ENCODE measurements around the gene KCNH5.

DNA sequence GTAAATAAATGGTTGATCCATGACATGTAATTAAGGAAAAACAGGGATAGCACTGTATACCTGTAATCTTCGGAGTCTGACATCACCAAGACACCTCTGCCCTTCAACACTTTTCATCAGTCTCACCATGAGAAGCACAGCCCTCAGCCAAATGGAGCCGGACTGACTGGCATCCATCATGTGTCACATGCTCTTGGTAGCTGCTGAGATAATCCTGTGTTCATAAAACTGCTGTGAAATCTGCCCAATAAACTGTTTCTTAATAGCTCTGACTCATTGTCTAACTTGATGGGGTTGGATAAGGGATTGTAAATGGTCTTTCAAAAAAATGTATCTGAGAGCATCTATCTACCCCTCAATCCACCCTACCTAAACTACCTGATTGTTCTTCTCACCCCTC, 33.6 kb downstream of the KCNH5 start:
- TF ChIP-seq, protein P1, sequence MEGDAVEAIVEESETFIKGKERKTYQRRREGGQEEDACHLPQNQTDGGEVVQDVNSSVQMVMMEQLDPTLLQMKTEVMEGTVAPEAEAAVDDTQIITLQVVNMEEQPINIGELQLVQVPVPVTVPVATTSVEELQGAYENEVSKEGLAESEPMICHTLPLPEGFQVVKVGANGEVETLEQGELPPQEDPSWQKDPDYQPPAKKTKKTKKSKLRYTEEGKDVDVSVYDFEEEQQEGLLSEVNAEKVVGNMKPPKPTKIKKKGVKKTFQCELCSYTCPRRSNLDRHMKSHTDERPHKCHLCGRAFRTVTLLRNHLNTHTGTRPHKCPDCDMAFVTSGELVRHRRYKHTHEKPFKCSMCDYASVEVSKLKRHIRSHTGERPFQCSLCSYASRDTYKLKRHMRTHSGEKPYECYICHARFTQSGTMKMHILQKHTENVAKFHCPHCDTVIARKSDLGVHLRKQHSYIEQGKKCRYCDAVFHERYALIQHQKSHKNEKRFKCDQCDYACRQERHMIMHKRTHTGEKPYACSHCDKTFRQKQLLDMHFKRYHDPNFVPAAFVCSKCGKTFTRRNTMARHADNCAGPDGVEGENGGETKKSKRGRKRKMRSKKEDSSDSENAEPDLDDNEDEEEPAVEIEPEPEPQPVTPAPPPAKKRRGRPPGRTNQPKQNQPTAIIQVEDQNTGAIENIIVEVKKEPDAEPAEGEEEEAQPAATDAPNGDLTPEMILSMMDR (IDR thresholded peaks at IDR 0.05 in 4 of 5, conservative IDR thresholded peaks at IDR 0.05 in 1 of 5), result no peak
- TF ChIP-seq POLR2A (IDR thresholded peaks at IDR 0.05), result no peak

All from gastrocnemius medialis (tissue), 4 donors.